Fibroblast of skin of right biceps (primary cell): Measurements from ENCODE around the gene SIRPA.
"Not testable (repeated sequence)": the region's sequence is repeated elsewhere in the genome, so short reads cannot be mapped to it uniquely, and the experiment has no call there.

Experiments
- DNase-seq: peaks from one replicate; pipeline ENCODE4 v3.0.0-alpha.2; 2013

Gene SIRPA

DNA sequence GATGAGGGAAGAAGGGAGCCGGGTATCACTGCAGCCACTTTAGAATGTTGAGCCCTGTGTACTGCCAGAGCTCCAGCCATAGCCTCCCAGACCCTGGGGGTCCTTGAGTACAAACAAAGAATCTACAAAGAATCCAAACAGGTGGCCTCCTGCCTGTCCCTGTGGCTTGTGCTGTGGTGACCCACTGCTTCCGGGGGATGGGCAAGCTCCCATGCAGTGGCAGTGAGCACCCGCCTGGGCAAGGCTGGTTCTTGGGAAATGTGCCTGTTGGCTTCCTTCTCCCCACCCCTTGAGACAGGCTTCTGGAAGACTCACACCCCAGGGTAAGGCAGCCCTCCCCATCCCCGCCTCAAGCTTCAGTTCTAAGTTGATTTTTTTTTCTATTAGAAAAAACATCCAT lies 13.9 kb downstream of the SIRPA start:
- DNase-seq = no peak

DNA sequence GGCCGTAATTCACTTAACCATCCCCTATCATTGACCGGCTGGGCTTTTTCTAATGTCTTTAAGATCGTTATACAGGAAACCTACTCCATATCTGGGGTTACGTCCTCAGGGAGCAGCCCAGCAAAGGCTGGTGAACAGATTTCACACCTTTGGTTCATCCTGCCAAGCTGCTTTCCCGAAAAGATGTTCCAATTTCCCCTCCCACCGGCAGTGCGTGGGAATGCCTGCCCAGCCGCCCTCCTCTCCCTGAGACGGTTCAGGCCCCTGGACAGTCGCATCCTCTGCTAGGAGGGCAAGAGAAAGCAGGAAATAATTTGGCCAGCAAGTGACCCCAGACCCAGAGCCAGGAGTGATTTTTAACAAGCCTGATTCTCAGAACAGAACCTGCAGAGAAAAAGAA lies 16.3 kb downstream of the SIRPA start:
- DNase-seq = no peak

DNA sequence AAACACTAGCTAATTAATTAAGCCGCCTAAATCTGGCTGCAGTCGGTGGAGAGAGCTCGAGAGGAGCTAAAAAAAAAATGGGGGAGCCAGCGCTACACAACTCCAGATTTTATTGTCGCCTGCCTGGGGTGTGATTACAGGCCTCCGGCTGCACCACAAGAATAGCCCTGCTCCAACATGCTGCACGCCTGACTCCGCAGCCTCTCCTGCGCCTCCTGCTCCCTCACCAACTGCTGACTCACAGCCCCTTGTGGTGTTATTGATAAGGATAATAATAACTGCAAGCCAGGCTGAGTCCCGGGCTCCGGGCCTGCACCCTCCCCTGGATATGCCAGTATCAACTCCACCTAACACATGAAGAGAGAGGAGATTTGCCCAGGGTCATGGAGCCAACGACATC lies 16.8 kb downstream of the SIRPA start:
- no peak for DNase-seq

DNA sequence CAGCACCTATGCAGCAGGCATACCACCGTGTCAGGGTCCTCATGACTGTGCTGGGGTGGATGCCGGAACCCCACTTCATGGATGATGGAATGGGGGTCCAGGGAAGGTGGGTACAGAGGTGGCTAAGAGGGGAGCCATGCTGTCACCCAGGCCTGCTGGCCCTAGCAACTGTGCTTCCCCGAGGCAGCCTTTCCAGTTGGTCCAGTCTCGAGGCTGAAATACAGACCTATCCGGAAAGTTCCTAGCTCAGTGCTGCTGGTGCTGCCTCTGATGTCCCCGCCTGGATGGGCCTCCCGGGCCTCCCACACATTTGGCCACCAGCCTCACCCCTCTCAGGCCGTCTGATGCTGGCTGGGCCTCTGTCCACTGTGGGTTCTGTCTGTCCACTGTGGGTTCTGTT lies 17.4 kb downstream of the SIRPA start:
- DNase-seq = no peak

DNA sequence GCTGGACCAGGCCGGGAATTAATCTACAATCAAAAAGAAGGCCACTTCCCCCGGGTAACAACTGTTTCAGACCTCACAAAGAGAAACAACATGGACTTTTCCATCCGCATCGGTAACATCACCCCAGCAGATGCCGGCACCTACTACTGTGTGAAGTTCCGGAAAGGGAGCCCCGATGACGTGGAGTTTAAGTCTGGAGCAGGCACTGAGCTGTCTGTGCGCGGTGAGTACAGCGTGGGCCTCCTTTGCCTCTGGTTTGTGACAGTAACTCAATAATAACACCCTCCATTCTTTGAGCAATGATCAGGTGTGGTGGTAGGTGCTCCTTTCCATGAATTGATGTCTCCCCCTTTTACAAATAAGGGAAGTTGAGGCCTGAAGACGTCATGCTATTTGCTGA lies 20.0 kb downstream of the SIRPA start:
- not testable (repeated sequence) for DNase-seq

DNA sequence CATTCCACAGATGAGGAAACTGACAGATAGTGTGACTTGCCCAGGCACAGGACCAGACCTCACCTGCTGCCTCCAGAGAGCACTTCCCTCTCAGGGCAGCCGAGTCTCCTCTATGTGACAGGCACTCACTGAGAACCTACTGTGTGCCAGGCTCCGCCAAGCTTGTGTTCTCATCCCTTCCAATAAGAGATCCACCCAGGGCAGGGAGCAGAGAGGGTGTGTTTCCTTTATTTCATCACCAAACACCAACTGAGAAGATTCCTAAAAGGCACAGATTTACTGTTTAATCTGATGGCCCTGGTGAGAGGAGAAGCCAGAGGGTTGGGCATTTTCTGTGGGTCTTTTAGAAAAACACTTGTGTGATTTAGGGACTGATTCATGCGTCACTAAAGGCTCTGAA lies 20.5 kb downstream of the SIRPA start:
- no peak for DNase-seq

DNA sequence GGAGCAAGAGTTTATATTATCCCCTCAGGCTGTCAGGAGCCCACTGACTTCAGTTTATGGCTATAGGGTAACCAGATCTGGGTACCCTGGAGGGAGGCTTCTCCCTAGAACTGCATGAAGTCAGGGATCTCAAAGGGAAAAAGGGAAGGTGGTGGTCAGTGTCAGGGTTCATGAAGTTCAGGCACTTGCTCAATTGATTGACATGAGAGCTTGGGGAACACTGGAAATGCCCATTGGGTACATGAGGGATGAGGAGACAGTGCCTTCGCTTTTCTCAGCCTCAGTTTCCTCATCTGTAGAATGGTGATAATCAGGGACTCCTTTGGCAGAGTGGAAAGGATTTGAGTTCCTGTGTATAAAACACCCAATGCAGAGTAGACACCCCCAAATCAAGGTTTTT lies 22.6 kb downstream of the SIRPA start:
- no peak for DNase-seq

DNA sequence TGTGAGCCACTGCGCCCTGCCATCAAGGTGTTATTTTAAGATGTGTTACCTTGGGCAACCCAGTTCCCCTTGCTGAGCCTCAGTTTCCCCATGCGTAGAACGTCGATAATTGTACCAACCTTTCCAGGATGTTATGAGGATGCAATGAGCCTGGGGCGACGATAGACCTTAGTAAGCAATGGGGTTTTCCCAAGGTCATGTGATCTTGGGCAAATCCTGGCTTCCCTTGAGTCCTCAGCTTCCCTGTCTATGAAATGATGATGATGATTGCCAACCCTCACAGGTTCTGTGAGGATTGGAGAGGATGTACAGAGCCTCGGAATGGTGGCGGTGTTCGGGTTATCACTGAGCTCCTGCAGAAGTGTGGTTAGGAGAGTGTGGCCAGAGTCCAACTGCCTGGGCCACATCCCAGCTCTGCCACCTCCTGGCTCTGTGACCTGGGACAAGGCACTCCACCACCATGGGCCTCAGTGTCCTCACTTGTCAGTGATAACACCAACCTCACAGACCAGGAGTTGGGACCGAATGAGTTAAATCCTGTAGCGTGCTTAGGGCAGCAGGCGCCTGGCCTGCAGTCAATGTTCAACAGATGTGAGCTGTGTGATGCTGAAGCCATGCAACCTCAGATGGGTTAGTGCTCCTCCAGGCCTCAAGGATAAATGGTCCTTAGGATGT lies 23.4 kb downstream of the SIRPA start:
- DNase-seq = no peak

DNA sequence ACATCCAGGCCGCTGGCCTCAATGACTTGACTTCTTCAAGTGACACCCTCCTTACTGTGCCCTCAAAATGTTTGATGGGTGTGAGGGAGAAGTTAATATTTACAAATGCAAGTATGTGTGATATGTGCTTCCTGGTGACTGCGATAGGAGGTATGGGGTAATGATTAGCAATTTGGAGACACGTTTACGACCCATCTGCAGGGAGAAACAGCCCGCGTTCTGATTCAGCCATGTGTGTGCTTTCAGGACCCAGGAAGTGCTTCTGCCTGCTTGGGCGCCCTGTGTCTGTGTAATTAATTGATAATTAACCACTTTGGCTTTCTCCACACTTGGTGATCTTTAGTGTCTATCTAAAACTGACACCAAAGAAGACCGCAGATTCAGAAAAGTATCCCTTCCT lies 25.0 kb downstream of the SIRPA start:
- DNase-seq = no peak

DNA sequence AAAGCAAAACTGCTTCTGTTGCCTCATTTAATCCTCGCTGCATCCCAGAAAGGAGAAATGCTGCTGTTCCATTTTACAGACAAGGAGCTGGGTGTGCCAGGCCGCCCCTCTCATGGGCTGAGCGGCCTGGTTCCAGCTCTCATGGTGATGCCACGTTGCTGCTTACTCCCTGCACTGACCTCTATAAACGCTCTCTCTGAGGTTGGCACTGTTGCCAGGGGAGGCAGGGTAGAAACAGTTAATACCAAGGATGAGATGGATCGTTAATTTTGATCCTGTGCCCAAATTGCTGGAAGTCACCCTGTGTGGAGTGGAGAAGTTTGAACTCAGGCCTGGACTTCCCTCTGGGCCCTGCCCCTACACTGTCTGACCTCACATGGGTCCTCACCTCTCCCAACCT lies 25.6 kb downstream of the SIRPA start:
- DNase-seq = no peak

DNA sequence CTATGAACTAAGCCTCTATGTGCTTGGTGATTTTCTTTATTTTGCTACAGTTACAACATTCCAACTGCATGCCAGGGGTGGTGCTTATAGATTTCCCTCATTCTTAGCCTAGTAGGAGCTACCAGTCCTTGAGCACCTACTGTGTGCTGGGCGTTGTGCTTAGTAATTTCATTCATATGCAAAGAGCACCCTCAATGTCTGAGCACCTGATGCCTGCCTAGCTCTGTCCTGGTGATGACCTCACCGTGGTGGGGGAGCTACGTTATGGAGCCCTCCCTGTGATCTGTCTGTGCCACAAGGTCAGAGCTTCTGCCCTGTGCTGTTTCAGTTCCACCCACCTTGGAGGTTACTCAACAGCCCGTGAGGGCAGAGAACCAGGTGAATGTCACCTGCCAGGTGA lies 26.8 kb downstream of the SIRPA start:
- not testable (repeated sequence) for DNase-seq

DNA sequence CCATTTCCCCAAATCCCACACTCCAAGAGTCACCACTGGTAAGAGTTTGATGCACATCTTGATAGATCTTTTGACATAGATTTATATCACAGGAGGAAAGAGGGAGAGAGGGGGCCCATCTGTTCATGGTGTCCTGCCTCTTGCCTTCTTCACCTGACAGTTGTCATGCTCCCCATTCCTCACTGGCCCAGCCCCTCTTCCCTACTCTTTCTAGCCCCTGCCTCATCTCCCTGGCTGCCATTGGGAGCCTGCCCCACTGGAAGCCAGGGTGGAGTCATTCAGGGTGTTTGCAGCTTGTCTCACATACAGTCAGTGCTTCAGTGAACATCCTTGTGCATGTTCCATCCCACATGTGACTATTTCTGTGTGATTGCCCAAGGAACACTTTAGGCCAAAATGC lies 27.6 kb downstream of the SIRPA start:
- no peak for DNase-seq

DNA sequence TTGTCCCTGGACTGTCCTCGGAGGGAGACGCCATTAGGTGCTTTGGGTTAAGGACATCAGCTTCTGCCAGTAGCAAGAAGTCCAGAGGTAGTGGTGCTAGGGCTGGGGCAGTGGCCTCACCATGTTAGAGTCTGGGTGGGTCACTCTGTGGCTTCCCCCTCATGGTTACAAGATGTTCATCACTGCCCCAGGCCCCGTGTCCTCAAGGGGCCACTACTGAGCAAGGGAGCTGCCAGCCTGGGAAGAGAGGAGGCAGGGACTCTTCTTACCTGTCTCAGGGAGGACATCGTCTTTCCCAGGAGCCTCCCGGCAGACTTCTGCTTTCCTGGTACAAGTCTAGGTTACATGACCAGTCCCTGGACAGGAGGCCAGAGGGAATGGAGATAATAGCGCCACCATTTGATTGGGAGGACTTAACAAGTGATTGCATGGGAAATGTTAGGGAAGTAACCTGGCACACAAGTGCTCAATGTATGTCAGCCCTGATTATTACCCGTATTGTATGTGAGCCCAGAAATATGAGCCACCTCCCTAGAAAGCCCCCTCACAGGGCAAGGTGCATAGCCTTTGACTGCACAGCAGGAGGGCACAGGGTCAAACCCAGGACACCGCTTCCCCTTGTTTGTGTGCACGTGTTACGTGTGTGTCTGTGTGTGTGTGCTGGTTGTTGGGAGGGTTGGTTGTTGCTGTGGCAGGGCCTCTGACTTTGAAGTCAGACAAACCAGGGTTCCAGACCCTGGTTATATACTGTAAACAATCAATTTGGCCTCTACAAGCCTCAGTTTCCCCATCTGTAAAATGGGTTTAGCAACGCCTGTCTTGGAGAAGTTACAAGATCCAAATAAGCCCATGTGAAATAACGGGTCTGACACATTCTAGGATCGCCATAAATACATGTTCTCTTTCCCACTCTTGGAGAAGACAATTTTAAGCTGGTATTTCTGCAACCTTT lies 30.0 kb downstream of the SIRPA start:
- no peak for DNase-seq

DNA sequence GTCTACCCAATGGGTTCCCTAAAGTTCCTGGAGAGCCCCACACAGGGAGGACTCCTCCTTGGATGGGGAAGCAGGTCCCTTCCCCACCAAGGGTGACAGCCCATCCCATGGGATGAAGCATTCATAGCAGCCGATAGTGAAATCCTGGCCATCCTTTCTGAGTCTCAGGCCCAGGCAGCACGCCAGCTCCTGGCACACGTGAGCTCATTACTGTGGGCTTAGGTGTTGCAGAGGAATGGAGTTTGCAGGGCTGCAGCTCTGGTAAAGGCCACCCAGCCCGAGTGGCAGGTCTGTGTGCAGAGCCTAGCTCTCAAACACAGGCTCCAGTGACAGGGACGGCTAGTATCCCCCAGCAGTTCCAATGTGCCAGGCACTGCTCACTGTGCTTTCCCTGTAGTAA lies 31.0 kb downstream of the SIRPA start:
- DNase-seq = no peak

DNA sequence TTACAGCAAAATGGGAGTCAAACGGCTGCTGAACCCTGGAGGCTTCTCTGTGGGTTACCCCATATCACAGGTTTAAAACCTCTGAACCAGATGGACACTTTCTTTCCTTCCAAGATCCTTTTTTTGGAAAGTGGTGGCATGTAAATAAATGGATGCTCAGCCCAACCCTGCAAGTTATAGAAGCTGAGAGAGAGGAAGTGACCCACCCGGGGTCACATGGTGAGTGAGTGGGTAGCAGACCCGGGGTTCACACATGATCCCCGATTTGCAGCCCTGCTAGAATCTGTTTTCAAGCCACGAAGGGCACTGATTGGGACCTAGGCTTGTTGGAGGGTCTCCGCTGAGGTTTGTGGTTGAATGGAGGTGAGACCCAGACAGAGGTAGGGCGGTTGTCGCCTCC lies 32.0 kb downstream of the SIRPA start:
- DNase-seq = no peak

DNA sequence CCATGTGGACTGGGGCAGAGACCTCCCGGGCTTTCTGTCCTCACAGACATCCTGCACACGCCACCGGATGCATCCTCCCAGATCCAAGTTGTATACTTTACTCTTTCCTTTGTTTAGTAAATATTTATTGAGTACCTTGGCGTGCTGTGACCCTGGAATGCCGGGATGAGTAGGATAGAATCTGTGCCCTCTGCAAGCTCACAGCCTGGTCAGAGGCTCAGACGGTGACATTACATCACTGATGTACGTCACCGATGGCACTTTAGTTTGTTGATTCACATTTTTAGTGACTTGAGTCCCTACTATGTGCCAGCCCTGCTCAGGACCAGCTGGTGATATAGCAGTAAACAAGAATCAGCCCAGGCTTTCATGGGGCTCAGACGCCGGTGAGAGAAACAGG lies 32.9 kb downstream of the SIRPA start:
- DNase-seq = no peak

DNA sequence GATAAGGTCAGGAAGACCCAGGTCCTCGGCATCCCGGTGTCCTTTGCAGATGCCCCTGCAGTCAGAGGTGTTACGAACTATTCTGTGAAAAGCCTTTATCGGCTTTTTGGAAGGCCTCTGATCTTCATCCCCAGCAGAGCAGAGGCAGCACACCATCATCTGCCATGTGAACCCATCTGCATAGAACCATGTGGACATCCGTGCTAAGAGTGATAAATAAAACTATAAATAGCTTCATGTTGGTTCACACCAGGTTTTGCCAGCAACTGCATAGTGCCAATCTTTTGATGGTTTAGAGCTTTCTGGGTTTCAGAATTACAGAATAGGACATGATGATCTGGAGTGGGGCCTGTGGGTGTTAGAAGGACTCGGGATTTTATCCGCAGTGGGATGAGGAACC lies 33.6 kb downstream of the SIRPA start:
- DNase-seq = no peak

DNA sequence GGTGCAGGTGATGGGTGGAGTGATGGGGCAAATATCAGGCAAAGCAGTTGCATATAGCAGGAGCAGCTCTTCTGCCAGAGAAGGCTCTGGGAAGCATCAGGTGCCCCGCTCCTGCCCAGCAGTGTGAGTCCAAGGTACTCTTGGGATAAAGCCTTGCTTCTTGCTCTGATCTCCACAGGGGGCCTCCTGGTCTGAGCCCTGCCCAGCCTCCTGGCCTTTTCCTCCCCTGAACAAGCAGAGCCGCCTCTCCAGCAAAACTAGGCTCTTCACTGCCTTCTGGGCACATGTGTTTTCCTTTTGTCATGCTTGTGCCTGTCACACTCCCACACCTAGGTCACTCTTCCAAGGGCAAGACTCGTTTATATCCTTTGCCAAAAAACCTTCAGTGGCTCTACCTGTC lies 34.3 kb downstream of the SIRPA start:
- DNase-seq = no peak

DNA sequence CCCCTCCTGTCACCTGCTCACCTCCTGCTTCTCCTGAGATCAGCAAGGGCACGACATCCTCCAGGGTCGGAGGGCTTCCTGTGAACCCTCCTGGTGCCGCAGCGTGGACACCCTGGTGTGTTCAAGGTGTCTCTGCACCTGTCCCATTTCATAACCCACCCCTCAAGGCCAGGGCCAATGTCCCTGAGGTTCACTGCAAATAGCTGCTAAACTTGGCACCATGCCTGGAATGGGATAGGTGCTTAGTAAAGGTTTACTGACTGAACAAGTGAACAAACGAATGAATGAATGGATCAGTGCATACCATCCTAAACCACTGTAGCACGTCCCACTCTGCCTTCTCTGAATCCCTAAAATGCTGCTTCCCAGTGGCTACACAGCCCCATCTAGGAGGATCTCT lies 35.0 kb downstream of the SIRPA start:
- DNase-seq = no peak

DNA sequence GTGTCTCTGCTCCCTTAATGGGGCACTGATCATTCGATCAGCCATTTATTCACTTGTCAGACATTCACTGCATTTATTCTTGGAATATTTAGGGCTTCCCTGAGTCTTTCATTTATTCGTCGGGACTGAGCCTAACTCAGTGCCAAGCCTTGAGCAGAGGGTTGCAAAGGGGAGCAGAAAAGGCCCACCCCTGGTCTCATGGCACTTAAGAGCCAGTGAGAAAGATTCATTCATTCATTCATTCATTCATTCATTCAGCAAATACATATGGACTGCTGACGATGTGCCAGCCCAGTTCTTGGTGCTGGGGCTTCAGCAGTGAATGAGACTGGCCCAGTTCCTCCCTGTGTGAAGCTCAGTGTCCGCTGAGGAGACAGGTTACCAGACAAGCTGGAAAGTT lies 36.6 kb downstream of the SIRPA start:
- DNase-seq = no peak

DNA sequence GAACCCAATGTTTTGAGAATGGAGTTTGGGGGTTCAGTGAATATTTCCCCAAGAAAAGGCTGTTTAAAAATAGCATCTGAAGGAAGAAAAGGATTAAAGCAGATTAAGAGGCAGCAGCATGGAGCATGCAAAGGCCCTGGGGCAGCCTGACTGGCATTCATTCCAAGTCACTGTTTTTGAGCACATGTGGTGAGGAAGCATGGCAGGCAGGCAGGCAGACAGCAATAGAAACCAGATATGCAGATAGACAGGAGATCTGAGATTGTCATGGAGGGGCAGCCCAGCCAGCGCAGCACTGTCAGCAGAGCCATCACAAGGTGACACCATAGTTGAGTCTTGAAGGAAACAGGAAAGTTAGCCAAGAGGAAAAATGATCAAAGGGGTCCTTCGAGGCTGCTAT lies 37.8 kb downstream of the SIRPA start:
- DNase-seq = no peak

DNA sequence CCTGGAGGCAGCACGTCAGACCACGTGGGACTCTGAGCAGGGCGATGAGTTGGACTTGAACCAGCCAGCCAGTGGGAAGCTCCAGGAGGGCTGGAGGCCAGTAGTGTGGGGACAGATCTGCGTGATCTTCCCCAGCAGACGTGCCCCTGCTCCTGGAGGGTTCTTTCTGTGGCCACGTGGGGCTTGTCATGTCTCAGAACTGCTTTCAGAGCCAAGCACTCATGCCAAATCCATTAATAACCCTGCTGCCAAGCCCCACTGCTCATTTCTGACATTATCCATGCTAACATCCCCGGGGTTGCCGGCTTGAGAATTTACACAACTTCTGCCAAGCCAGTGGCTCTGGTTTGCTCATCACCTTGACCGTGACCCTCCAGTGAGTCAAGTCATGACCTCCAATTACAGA lies 38.3 kb downstream of the SIRPA start:
- DNase-seq = peak; percentile 59

DNA sequence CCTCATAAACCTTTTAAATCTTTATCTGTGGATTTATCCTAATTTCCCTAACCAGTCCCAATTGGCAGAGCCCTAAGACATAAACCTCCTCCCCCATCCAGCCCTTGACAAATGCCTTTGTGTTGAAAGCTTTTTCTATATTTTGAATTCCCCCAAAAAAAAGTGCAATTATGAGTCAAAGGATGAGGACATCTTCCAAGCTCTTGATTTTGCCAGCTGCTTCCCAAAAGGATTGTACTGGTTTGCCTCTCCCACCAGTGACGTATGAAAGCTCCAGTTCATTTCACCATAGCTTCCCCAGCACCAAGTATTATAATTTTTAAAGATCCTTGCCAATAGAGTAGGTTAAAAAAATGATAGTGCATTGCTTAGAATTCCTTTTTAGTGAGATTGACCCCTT lies 38.9 kb downstream of the SIRPA start:
- peak; percentile 84 for DNase-seq

DNA sequence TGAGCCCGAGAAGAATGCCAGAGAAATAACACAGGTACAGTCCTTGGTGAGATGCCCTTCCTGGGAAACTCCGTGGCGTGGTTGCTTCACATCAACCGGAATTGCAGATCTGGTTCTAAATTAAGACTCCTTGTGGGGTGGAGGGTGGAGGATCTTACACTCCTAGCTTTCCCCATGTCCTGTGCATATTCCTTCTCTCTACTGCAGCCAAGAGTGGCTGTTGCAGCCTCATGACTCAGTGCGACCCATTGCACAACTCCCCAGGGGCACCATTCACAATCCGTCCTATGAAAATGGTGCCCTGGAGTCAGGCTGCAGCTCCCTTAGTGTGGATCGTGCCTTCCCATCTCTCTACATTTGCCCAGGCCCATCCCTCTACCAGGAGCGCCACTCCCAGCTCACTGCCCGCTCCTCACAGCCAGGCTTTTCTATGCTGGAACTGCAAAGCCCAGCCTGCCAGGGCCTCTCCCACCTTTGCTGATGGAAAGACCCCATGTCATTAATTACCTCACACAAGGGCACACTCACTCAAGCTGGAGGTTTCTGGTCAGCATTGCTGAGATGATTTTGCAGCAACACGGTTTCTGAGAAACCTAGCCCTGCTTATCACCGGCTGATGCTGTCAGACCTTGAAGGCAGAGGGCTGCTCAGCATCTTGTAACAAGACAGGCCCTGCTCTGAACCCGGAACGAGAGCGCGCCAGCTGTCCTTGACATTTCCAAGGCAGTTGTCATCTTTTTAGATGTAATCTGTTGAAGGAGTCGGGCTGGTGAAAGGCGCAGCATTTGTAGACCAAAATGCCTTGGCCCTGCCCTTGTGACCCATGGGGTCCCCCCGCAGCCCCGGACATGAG lies 39.7 kb downstream of the SIRPA start:
- DNase-seq = peak; percentile 89
